ENCODE results near the gene BRICD5.

BRICD5 gene

DNA sequence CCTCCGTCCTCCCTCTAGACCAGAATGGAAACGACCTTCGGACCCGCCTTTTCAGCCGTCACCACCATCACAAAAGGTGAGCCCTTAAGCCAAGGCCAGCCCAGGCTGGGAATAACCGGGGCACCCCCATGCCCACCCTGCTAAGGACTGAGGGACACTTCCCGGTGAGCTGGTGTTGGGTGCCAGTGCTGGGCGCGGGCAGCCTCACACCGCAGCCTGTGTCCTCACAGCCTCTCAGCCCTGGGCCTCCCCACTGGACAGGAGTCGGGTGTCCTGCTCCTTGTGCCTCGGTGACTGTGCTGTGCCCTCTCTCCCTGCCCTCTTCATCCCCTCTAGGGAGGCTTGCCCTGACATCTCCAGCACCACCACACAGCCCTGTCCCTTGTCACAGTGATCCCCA lies 44.8 kb downstream of the BRICD5 start:
- no peak for DNase-seq (ENCODE audit: low read depth, low spot score)

DNA sequence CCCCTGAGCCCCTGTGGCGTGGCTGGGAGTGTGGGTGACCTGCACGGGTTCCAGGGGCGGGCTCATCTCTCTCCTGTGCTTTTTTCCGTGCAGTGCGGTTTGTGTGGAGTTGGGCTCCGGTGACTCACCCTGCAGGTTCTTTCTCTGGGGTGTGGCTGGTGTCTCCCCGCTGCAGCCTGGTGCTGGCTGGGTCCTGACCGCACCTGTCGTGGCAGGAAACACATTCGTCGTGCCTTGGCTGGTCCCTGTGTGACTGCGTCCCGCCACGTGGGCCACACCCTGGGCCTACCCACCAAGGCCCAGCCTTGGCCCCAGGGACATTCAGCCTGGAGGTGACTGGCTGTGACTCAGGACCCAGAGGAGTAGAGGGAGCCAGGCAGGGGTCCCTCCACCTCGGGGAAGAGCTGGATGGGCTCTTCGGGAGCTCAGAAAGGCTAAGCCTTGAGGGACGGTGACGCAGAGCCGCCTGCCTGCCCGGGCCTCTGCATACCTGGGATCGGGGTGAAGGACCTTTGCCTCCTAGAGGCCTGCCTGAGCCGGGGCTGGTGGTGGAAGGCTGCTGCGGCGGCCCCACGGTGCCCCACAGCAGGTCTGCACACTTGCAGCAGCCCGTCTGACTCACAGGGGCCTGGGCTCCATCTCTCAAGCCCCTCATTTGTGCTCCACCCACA lies 47.3 kb downstream of the BRICD5 start:
- no peak for DNase-seq (ENCODE audit: low read depth, low spot score)

DNA sequence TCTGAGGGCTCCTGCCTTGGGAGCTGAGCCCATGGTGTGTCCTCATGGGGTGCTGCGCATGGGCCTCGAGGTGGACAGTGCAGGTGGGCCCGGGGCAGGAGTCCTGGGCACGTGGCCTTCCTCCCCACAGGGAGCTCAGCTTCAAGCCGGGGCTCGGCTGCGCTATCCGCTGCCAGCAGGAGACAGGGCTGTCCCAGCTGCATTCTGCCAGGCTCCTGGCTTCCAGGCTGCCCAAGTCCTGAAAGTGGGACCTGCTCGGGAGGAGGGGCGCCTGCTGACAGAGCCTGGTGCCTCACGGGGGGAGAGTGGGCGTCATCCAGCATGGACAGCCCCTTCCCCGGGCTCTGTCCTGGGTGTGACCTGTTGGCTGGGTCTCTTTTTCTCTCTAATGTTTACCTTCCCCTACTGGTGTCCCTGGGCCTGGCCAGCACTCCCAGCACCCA lies 48.0 kb downstream of the BRICD5 start:
- no peak for DNase-seq (ENCODE audit: low read depth, low spot score)

DNA sequence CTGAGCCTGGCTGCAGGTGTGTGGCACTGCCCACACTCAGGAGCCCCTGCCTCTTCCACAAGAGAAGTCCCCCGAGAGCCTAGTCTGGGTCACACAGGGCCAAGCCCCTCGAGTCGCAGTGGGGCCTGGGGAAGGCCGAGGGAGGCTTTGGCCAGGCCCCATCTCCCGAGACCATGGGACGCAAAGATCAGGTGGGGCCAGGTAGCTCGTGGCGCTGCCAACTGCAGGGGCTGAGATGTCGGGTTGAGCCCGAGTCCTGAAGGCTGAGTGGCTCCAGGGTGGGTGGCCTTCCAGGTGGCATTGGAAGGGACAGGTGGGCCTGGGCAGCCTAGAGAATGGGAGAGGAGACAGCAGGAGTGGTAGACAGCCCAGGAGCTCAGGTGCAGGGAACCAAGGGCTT lies 48.8 kb downstream of the BRICD5 start:
- no peak for DNase-seq (ENCODE audit: low read depth, low spot score)

DNA sequence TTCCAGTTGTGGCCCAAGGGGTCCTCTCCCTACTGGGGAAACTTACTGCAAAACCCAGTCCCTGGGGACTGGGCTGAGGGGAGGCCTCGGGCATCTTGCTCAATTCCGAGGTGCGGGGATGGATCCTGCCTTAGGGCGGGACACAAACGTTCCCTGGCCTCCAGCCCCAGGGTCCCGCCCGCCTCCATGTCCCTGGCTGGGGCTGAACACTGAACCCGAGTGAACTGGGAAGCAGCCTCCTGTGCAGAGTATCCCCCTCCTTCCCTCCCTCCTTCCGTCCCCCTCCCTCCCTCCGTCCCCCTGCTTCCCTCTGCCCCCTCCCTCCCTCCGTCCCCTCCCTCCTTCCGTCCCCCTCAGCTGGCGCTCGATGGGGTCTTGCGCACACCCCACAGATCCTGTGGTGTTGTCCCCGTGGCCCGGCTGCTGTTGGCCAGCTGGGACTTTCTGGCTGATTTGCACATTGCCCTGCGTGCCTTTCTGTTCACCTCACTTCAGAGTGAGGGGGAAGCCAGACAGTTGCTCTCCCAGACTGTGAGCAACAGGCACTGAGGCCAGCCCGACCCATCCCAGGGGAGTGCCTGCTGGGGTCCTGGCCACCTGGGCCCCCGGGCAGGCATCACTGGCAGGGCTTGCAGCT lies 49.6 kb downstream of the BRICD5 start:
- no peak for DNase-seq (ENCODE audit: low read depth, low spot score)

All from brain pericyte (primary cell).